ENCODE data around the gene NGRN. TPM values are rescaled to one million over a fixed set of nuclear protein-coding genes. Genes with fewer than 3 reads are reported as not detected.
"Not testable (repeated sequence)": the region's sequence is repeated elsewhere in the genome, so short reads cannot be mapped to it uniquely, and the experiment has no call there.

The NGRN gene
- total RNA-seq, 1 donor from 2014 or later: 114 TPM

DNA sequence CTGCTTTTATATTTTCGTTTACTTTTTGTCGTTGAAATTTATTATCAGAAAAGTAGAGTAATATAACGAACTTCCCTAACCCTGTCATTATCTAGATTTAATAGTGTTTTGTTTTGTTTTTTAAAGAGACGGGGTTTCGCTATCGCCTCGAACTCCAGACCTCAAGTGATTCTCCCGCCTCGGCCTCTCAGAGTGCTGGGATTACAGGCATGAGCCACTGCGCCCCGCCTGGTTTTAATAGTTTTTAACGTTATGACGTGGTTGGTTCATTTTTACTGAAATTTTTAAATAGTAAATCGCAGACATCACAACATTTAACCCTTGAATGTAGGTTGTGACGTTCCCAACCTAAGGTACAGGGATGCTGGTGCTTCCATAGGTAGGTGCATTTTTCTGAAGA lies 1.0 kb downstream of the NGRN start:
- no peak for TF ChIP-seq CTCF (IDR thresholded peaks at IDR 0.05; ENCODE audit: insufficient read depth, low read length, severe bottlenecking)
- H3K4me3 ChIP-seq (ENCODE audit: low read depth, low read length): peak overlapping the region; percentile 51
- H3K27me3 ChIP-seq (ENCODE audit: control insufficient read depth, insufficient read depth, low read length): no peaks in the 10 kb centered on the region
- no peak for DNase-seq (ENCODE audit: low read depth)
- no peak for FAIRE-seq
- peaks cover 4% of the 10 kb centered on the region for H3K36me3 ChIP-seq (ENCODE audit: control insufficient read depth, insufficient read depth, low read length)

DNA sequence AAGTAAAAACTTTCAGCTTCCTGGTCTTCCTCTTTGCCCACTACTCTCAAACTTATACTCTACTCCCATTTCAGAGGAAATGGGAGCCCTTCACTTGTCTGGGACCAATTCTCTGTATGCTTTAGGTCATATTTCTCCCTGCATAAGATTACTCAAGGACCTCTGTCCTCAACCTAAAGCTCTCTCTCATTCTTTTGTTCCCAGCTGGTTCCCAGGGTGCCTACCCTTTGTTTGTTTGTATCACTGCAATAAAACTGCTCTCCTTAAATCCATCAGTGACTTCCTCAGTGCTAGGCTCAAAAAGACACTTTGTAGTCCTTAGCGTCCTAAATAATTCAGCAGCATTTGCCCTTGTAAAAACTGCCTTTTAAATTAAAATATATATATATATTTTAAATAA lies 2.9 kb downstream of the NGRN start:
- no peak overlapping the region for H3K4me3 ChIP-seq (ENCODE audit: low read depth, low read length)
- FAIRE-seq (no peak), DNase-seq (ENCODE audit: low read depth) (no peak)
- H3K27me3 ChIP-seq (ENCODE audit: control insufficient read depth, insufficient read depth, low read length): no peaks in the 10 kb centered on the region
- TF ChIP-seq CTCF (IDR thresholded peaks at IDR 0.05; ENCODE audit: insufficient read depth, low read length, severe bottlenecking): no peak
- peaks cover 11% of the 10 kb centered on the region for H3K36me3 ChIP-seq (ENCODE audit: control insufficient read depth, insufficient read depth, low read length)

- FAIRE-seq: no peak
Observed at GRCh38 chr15:90270502-90271150, 5.2 kb downstream of the NGRN start.

GRCh38 chr15:90271459-90272166 lies 6.1 kb downstream of the NGRN start:
- DNase-seq (ENCODE audit: low read depth): no peak
- no peaks in the 10 kb centered on the region for H3K27me3 ChIP-seq (ENCODE audit: control insufficient read depth, insufficient read depth, low read length)
- no peak for FAIRE-seq
- H3K4me3 ChIP-seq (ENCODE audit: low read depth, low read length): no peak overlapping the region
- TF ChIP-seq CTCF (IDR thresholded peaks at IDR 0.05; ENCODE audit: insufficient read depth, low read length, severe bottlenecking): no peak
- H3K36me3 ChIP-seq (ENCODE audit: control insufficient read depth, insufficient read depth, low read length): peaks cover 13% of the 10 kb centered on the region

More at GRCh38 chr15:90270502-90271150, 5.2 kb downstream of the NGRN start:
- Histone ChIP-seq H3K27me3 (ENCODE audit: control insufficient read depth, insufficient read depth, low read length) (no peaks in the 10 kb centered on the region), H3K36me3 (ENCODE audit: control insufficient read depth, insufficient read depth, low read length) (peaks cover 13% of the 10 kb centered on the region), H3K4me3 (ENCODE audit: low read depth, low read length) (no peak overlapping the region)
- no peak for DNase-seq (ENCODE audit: low read depth)
- TF ChIP-seq CTCF (IDR thresholded peaks at IDR 0.05; ENCODE audit: insufficient read depth, low read length, severe bottlenecking): no peak

DNA sequence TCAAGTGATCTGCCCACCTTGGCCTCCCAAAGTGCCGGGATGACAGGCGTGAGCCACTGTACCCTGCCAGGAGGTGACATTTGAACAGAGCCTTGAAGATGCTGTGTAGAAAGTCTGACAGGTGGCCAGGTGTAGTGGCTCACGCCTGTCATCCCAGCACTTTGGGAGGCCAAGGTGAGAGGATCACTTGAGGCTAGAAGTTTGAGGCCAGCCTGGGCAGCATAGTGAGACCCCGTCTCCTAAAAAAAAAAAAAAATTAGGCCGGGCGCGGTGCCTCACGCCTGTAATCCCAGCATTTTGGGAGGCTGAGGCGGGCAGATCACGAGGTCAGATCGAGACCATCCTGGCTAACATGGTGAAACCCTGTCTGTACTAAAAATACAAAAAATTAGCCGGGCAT lies 13.0 kb downstream of the NGRN start:
- H3K36me3 ChIP-seq (ENCODE audit: control insufficient read depth, insufficient read depth, low read length); H3K27me3 ChIP-seq (ENCODE audit: control insufficient read depth, insufficient read depth, low read length); FAIRE-seq; H3K4me3 ChIP-seq (ENCODE audit: low read depth, low read length); DNase-seq (ENCODE audit: low read depth): not testable (repeated sequence)

GRCh38 chr15:90280743-90281142 lies 15.3 kb downstream of the NGRN start:
- not testable (repeated sequence) for DNase-seq (ENCODE audit: low read depth); FAIRE-seq; H3K36me3 ChIP-seq (ENCODE audit: control insufficient read depth, insufficient read depth, low read length); H3K4me3 ChIP-seq (ENCODE audit: low read depth, low read length); H3K27me3 ChIP-seq (ENCODE audit: control insufficient read depth, insufficient read depth, low read length)

DNA sequence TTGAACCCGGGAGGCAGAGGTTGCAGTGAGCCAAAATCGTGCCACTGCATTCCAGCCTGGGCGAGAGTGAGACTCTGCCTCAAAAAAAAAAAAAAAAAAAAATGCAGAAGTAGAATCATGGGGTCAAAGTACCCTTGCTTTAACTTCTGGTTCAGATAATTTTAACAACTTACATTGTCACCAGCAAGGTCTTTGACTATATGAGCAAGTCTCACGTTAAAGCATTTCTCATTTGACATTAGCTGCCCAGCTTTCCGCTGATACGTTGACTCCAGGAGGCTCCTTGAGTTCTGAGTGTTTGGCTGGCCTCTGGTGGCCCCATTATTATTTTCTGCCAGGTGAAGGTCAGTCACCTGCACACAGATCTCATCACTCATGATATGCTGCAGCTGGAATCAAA lies 16.2 kb downstream of the NGRN start:
- not testable (repeated sequence) for FAIRE-seq; H3K27me3 ChIP-seq (ENCODE audit: control insufficient read depth, insufficient read depth, low read length); DNase-seq (ENCODE audit: low read depth); H3K4me3 ChIP-seq (ENCODE audit: low read depth, low read length); H3K36me3 ChIP-seq (ENCODE audit: control insufficient read depth, insufficient read depth, low read length)

Measured in bronchial epithelial cell (primary cell).